Endodermal cell (in vitro differentiated cells): ENCODE results near the gene ZFR2. TPM values are rescaled to one million over a fixed set of nuclear protein-coding genes. Genes with fewer than 3 reads are reported as not detected.
"Not testable (repeated sequence)": the region's sequence is repeated elsewhere in the genome, so short reads cannot be mapped to it uniquely, and the experiment has no call there.

Experiments
- DNase-seq: peaks from one replicate; pipeline ENCODE4 v3.0.0-alpha.2; 2017
- H3K27ac ChIP-seq: 2 replicates; pipeline ENCODE4 v1.5.1; 2013; ENCODE audit warnings: mild to moderate bottlenecking, low read depth, low read length, moderate library complexity
- H3K27me3 ChIP-seq: 2 replicates; pipeline ENCODE4 v1.6.1; 2013; ENCODE audit warnings: mild to moderate bottlenecking, low read length, moderate library complexity; ENCODE audit not compliant: insufficient read depth, control insufficient read depth, poor library complexity, severe bottlenecking
- H3K36me3 ChIP-seq: 2 replicates; pipeline ENCODE4 v1.7.0; 2013; ENCODE audit warnings: mild to moderate bottlenecking, low read length, moderate library complexity; ENCODE audit not compliant: control insufficient read depth, insufficient read depth
- H3K4me1 ChIP-seq: one replicate; pipeline ENCODE4 v1.7.0; 2013; ENCODE audit warnings: low read length; ENCODE audit not compliant: control insufficient read depth, insufficient read depth
- H3K4me3 ChIP-seq: 2 replicates; pipeline ENCODE4 v1.5.1; 2013; ENCODE audit warnings: mild to moderate bottlenecking, low read length, moderate library complexity
- H3K9ac ChIP-seq: 2 replicates; pipeline ENCODE4 v1.6.1; 2013; ENCODE audit warnings: mild to moderate bottlenecking, low read length, moderate library complexity; ENCODE audit not compliant: poor library complexity, severe bottlenecking; ENCODE audit errors: extremely low read depth
- H3K9me3 ChIP-seq: 2 replicates; pipeline ENCODE4 v1.6.1; 2013; ENCODE audit warnings: mild to moderate bottlenecking, low read length, moderate library complexity; ENCODE audit not compliant: control insufficient read depth
- H3K27ac Mint-ChIP-seq: 2 replicates; pipeline ENCODE4 v1.8.0; 2020; ENCODE audit warnings: mixed read lengths
- H3K27me3 Mint-ChIP-seq: 2 replicates; pipeline ENCODE4 v1.8.0; 2021; ENCODE audit warnings: mild to moderate bottlenecking, mixed read lengths; ENCODE audit not compliant: insufficient read depth
- H3K36me3 Mint-ChIP-seq: 2 replicates; pipeline ENCODE4 v1.8.0; 2020; ENCODE audit warnings: low read depth, mixed read lengths
- H3K4me1 Mint-ChIP-seq: 2 replicates; pipeline ENCODE4 v1.8.0; 2020; ENCODE audit warnings: mixed read lengths
- H3K4me3 Mint-ChIP-seq: 2 replicates; pipeline ENCODE4 v1.8.0; 2020; ENCODE audit warnings: mild to moderate bottlenecking, moderate library complexity, mixed read lengths
- H3K9me3 Mint-ChIP-seq: 2 replicates; pipeline ENCODE4 v1.8.0; 2020; ENCODE audit warnings: mild to moderate bottlenecking, mixed read lengths
- WGBS, 2 experiments: methylation state at CpG; one replicate each; pipeline versions ENCODE4 v1.1.5 to v1.1.7; 2013; ENCODE audit warnings: missing lambda C conversion rate in 2 of 2, mixed read lengths in 1 of 2; ENCODE audit not compliant: insufficient coverage in 1 of 2, insufficient read length in 1 of 2; 5-methylcytosine and 5-hydroxymethylcytosine counted together
- total RNA-seq, 2 donors: library from RNA; stranded (reverse); fragmentation: NEBNext Ultra II Directional in 1 of 2; extraction: Animal tissue kit (Norgen Biotek cat#: 25700) in 1 of 2; gene quantifications; 2 replicates in 1 of 2; 3 replicates in 1 of 2; pipeline ENCODE4 v1.2.1, GENCODE V29; 2021

ZFR2 gene
- total RNA-seq, 2 donors from 2014 or later: 16.4 to 24.6 TPM

DNA sequence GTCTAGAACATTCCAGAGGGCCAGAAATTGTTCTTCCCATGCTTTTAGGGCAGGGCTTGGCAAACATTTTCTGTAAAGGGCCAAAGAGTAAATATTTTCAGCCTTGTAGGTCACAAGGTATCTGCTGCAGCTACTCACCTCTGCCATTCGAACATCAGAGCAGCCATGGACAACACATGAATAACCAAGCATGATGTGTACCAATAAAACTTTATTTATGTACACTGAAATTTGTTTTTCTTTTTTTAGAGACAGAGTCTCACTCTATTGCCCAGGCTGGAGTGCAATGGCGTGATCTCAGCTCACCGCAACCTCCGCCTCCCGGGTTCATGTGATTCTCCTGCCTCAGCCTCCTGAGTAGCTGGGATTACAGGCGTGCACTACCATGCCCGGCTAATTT is 111.1 kb downstream of the ZFR2 start:
- H3K27me3 Mint-ChIP-seq, H3K27ac ChIP-seq, H3K27me3 ChIP-seq, H3K4me1 Mint-ChIP-seq, H3K36me3 ChIP-seq, DNase-seq, H3K27ac Mint-ChIP-seq, H3K4me3 Mint-ChIP-seq, H3K9me3 Mint-ChIP-seq, H3K4me1 ChIP-seq, H3K9ac ChIP-seq, H3K9me3 ChIP-seq, H3K4me3 ChIP-seq: not testable (repeated sequence)
- H3K36me3 Mint-ChIP-seq: peaks cover 23% of the 10 kb centered on the region
- 95 to 97% methylated on average over 4 to 7 of the region's 7 CpGs for WGBS, 2 experiments

Other genes starting within 250 kb of the ZFR2 start
- 10 to 100 TPM; 31.5 to 33.5 TPM for gene CACTIN, start 242.2 kb downstream of the ZFR2 start, total RNA-seq
- 10 to 100 TPM; 43.5 to 51.5 TPM for gene PIP5K1C, start 168.6 kb downstream of the ZFR2 start, total RNA-seq
- gene TJP3, start 160.7 kb downstream of the ZFR2 start, total RNA-seq: 10 to 100 TPM; 15.7 to 25.9 TPM
- gene APBA3, start 107.3 kb downstream of the ZFR2 start, total RNA-seq: 10 to 100 TPM; 27.5 to 42.2 TPM
- gene MRPL54, start 106.4 kb downstream of the ZFR2 start, total RNA-seq: 10 to 100 TPM; 38.1 to 38.9 TPM
- gene RAX2, start 96.8 kb downstream of the ZFR2 start, total RNA-seq: not detected
- gene MATK, start 82.7 kb downstream of the ZFR2 start, total RNA-seq: 1 to 10 TPM; 5.7 to 5.8 TPM
- gene ATCAY, start 11.6 kb upstream of the ZFR2 start, total RNA-seq: 1 to 10 TPM in 1 of 2 donors, under 1 TPM in 1; 0.58 to 2.8 TPM
- 10 to 100 TPM; 22.1 to 36.4 TPM for gene NMRK2, start 64.0 kb upstream of the ZFR2 start, total RNA-seq
- 100 to 1,000 TPM in 1 of 2 donors, 10 to 100 TPM in 1; 89.9 to 106 TPM for gene DAPK3, start 102.1 kb upstream of the ZFR2 start, total RNA-seq
- gene EEF2, start 116.4 kb upstream of the ZFR2 start, total RNA-seq: 1,000 to 10,000 TPM; 1,913 to 2,886 TPM
- 10 to 100 TPM; 57.5 to 58.1 TPM for gene PIAS4, start 138.7 kb upstream of the ZFR2 start, total RNA-seq
- 10 to 100 TPM; 19.2 to 22.1 TPM for gene ZBTB7A, start 197.9 kb upstream of the ZFR2 start, total RNA-seq